Measurements from ENCODE around the gene TSFM. TPM values are rescaled to one million over a fixed set of nuclear protein-coding genes. Genes with fewer than 3 reads are reported as not detected.
A peak's percentile ranks its signal among the peaks of the same experiment; 100 is the strongest.

The TSFM gene
- total RNA-seq, 1 donor from 2014 or later, result 17.9 TPM

- intact Hi-C loops (cut with DNase I), result no loop called here
- no peaks in the 10 kb centered on the region for H3K27me3 ChIP-seq
- TF ChIP-seq CTCF (IDR thresholded peaks at IDR 0.05) (no peak), POLR2A (IDR thresholded peaks at IDR 0.05) (no peak), POLR2AphosphoS5 (IDR thresholded peaks at IDR 0.05; ENCODE audit: insufficient read depth in 1 of 2, low read depth in 1 of 2) (no peak)
- H3K4me3 ChIP-seq, result no peak overlapping the region
- DNase-seq (ENCODE audit: extremely low spot score in 2 of 2), result no peak
- H3K36me3 ChIP-seq, result no peaks in the 10 kb centered on the region
- H3K4me1 ChIP-seq, result peaks cover 21% of the 10 kb centered on the region
- no peaks in the 10 kb centered on the region for H3K9me3 ChIP-seq
- no peak overlapping the region for H3K27ac ChIP-seq
These were observed 2.2 kb upstream of the TSFM start for GRCh38 chr12:57780284-57780897.

- Histone ChIP-seq H3K4me3 (no peak overlapping the region), H3K9me3 (no peaks in the 10 kb centered on the region), H3K36me3 (peaks cover 0 to 8% of the 10 kb centered on the region in 2 donors), H3K4me1 (peaks cover 21% of the 10 kb centered on the region), H3K27me3 (no peaks in the 10 kb centered on the region), H3K27ac (no peak overlapping the region)
- DNase-seq (ENCODE audit: extremely low spot score in 2 of 2), result no peak
- TF ChIP-seq CTCF (IDR thresholded peaks at IDR 0.05) (no peak), POLR2AphosphoS5 (IDR thresholded peaks at IDR 0.05; ENCODE audit: insufficient read depth in 1 of 2, low read depth in 1 of 2) (no peak), POLR2A (IDR thresholded peaks at IDR 0.05) (no peak)
- intact Hi-C loops (cut with DNase I), result no loop called here
These were observed 1.3 kb upstream of the TSFM start for GRCh38 chr12:57781244-57781643.

GRCh38 chr12:57781801-57782200, 786 bp upstream of the TSFM start:
- DNase-seq (ENCODE audit: extremely low spot score in 2 of 2), result no peak
- Histone ChIP-seq H3K36me3 (peaks cover 0 to 14% of the 10 kb centered on the region in 2 donors), H3K9me3 (no peaks in the 10 kb centered on the region), H3K4me1 (peaks cover 21% of the 10 kb centered on the region), H3K27ac (no peak overlapping the region), H3K4me3 (no peak overlapping the region), H3K27me3 (no peaks in the 10 kb centered on the region)
- TF ChIP-seq POLR2AphosphoS5 (IDR thresholded peaks at IDR 0.05; ENCODE audit: insufficient read depth in 1 of 2, low read depth in 1 of 2) (no peak), CTCF (IDR thresholded peaks at IDR 0.05) (no peak), POLR2A (IDR thresholded peaks at IDR 0.05) (no peak)
- intact Hi-C loops (cut with DNase I), result loop anchor here (2.0 kb wide), 1 partner anchor 57 kb away; no protein-coding TSS in a partner anchor

- peaks cover 0 to 17% of the 10 kb centered on the region in 2 donors for H3K36me3 ChIP-seq
- peak overlapping the region; percentile 83 to 87 for H3K4me3 ChIP-seq
- intact Hi-C loops (cut with DNase I), result loop anchor here (2.0 kb wide), 1 partner anchor 57 kb away; no protein-coding TSS in a partner anchor
- no peak for DNase-seq (ENCODE audit: extremely low spot score in 2 of 2)
- no peaks in the 10 kb centered on the region for H3K9me3 ChIP-seq
- peaks cover 21% of the 10 kb centered on the region for H3K4me1 ChIP-seq
- TF ChIP-seq CTCF (IDR thresholded peaks at IDR 0.05) (no peak), POLR2AphosphoS5 (IDR thresholded peaks at IDR 0.05; ENCODE audit: insufficient read depth in 1 of 2, low read depth in 1 of 2) (no peak), POLR2A (IDR thresholded peaks at IDR 0.05) (no peak)
- no peaks in the 10 kb centered on the region for H3K27me3 ChIP-seq
- peak overlapping the region; percentile 67 for H3K27ac ChIP-seq
These were observed 362 bp upstream of the TSFM start for GRCh38 chr12:57782243-57782607.

- intact Hi-C loops (cut with DNase I), result loop anchor here (2.0 kb wide), 1 partner anchor 59 kb away; no protein-coding TSS in a partner anchor
- H3K27ac ChIP-seq, result no peak overlapping the region
These were observed 847 bp downstream of the TSFM start for GRCh38 chr12:57783466-57783801.

More at GRCh38 chr12:57783466-57783801, 847 bp downstream of the TSFM start:
- H3K27me3 ChIP-seq, result no peaks in the 10 kb centered on the region
- peaks cover 0 to 29% of the 10 kb centered on the region in 2 donors for H3K36me3 ChIP-seq
- no peak for TF ChIP-seq POLR2A (IDR thresholded peaks at IDR 0.05)
- no peak for TF ChIP-seq CTCF (IDR thresholded peaks at IDR 0.05)
- TF ChIP-seq POLR2AphosphoS5 (IDR thresholded peaks at IDR 0.05; ENCODE audit: insufficient read depth in 1 of 2, low read depth in 1 of 2), result no peak
- peaks cover 21% of the 10 kb centered on the region for H3K4me1 ChIP-seq
- DNase-seq (ENCODE audit: extremely low spot score in 2 of 2), result no peak
- no peaks in the 10 kb centered on the region for H3K9me3 ChIP-seq
- peak overlapping the region; percentile 83 to 87 for H3K4me3 ChIP-seq

All from vagina (tissue), 2 donors.